ENCODE results near the gene RUNX2.
A peak's percentile ranks its signal among the peaks of the same experiment; 100 is the strongest.

The RUNX2 gene

GRCh38 chr6:45654673-45655072, 326.5 kb downstream of the RUNX2 start:
- no peak overlapping the region for H3K4me2 ChIP-seq
- no peaks in the 10 kb centered on the region for H4K20me1 ChIP-seq (ENCODE audit: insufficient read depth)
- no peak overlapping the region for H2AFZ ChIP-seq (ENCODE audit: low read depth)
- H3K79me2 ChIP-seq (ENCODE audit: insufficient read depth, low read depth) = no peaks in the 10 kb centered on the region
- no peaks in the 10 kb centered on the region for H3K27me3 ChIP-seq (ENCODE audit: insufficient read depth, low read depth)
- TF ChIP-seq CTCF (conservative IDR thresholded peaks at IDR 0.05; ENCODE audit: low read depth, low read length) = no peak
- no peak overlapping the region for H3K4me3 ChIP-seq (IDR thresholded peaks at IDR 0.05; ENCODE audit: insufficient read depth, low read depth, low read length)
- no peak overlapping the region for H3K27ac ChIP-seq
- no peaks in the 10 kb centered on the region; the same call in 1 of the 2 replicates for H3K36me3 ChIP-seq (ENCODE audit: insufficient read depth)
- no peak overlapping the region for H3K9ac ChIP-seq
- peaks cover 34% of the 10 kb centered on the region for H3K4me1 ChIP-seq (ENCODE audit: low read depth, poor library complexity, severe bottlenecking)

DNA sequence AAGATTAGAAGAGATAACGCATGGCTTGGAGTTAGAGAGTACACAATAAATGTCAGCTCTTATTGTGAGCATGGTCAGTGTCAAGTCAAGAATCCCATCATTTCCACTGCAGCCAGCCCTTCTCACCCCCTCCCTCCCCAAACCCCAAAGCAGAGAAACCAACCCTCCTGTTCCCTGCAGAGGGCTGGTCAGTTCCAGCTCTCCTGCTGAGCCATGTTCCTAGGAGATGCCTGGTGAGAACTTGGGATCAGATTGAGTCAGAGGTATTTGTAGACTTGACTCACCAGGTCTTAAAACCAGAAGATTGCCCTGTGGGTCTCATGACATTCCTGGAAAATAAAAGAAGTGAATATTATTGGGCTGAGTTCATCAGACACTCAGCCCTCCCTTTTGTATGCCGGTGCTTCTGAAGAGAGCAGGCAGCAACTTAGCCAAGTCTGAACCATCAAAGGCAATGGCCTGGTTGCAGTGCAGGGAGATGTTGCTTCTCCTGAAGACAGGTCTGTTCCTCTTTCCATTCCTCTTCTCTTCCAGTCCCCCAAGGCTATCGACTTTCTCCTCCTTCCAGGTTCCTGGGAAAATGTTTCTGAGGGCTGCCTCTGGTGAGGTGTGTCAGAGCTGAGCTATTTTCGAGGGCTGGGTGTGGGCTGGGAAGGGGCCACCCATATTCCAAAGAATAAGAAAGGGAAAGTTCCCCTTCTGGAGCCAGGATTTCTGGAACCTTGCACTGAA, 327.8 kb downstream of the RUNX2 start:
- Histone ChIP-seq H3K27ac (no peak overlapping the region), H2AFZ (ENCODE audit: low read depth) (no peak overlapping the region), H3K4me1 (ENCODE audit: low read depth, poor library complexity, severe bottlenecking) (peaks cover 43% of the 10 kb centered on the region), H3K79me2 (ENCODE audit: insufficient read depth, low read depth) (no peaks in the 10 kb centered on the region), H3K27me3 (ENCODE audit: insufficient read depth, low read depth) (no peaks in the 10 kb centered on the region), H3K4me3 (IDR thresholded peaks at IDR 0.05; ENCODE audit: insufficient read depth, low read depth, low read length) (no peak overlapping the region), H4K20me1 (ENCODE audit: insufficient read depth) (no peaks in the 10 kb centered on the region), H3K9ac (no peak overlapping the region), H3K4me2 (no peak overlapping the region), H3K36me3 (ENCODE audit: insufficient read depth) (no peaks in the 10 kb centered on the region; the same call in 1 of the 2 replicates)
- no peak for TF ChIP-seq CTCF (conservative IDR thresholded peaks at IDR 0.05; ENCODE audit: low read depth, low read length)

DNA sequence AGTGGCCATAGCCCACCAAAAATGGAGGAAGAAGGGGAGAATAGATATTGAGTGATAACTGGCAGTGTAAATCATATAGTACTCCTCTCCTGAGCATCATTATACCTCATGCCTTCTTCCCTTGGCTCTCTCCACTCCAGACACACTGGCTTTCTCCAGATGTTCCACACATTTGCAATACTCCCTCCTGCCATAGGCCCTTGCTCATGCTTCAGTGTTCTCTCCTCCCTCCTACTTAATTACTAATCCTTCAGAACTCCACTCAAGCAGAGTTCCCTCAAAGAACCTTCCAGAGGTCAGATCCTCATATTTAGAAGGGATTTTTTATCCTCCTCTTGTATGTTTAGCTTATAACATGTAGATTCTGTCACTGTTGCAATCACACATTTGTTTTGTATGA, 329.1 kb downstream of the RUNX2 start:
- no peak for TF ChIP-seq CTCF (conservative IDR thresholded peaks at IDR 0.05; ENCODE audit: low read depth, low read length)
- no peaks in the 10 kb centered on the region for H4K20me1 ChIP-seq (ENCODE audit: insufficient read depth)
- H2AFZ ChIP-seq (ENCODE audit: low read depth) = no peak overlapping the region
- no peaks in the 10 kb centered on the region for H3K27me3 ChIP-seq (ENCODE audit: insufficient read depth, low read depth)
- H3K27ac ChIP-seq = no peak overlapping the region
- no peak overlapping the region for H3K4me2 ChIP-seq
- no peaks in the 10 kb centered on the region for H3K79me2 ChIP-seq (ENCODE audit: insufficient read depth, low read depth)
- no peaks in the 10 kb centered on the region; the same call in 1 of the 2 replicates for H3K36me3 ChIP-seq (ENCODE audit: insufficient read depth)
- no peak overlapping the region for H3K4me3 ChIP-seq (IDR thresholded peaks at IDR 0.05; ENCODE audit: insufficient read depth, low read depth, low read length)
- H3K9ac ChIP-seq = no peak overlapping the region
- H3K4me1 ChIP-seq (ENCODE audit: low read depth, poor library complexity, severe bottlenecking) = peaks cover 43% of the 10 kb centered on the region

DNA sequence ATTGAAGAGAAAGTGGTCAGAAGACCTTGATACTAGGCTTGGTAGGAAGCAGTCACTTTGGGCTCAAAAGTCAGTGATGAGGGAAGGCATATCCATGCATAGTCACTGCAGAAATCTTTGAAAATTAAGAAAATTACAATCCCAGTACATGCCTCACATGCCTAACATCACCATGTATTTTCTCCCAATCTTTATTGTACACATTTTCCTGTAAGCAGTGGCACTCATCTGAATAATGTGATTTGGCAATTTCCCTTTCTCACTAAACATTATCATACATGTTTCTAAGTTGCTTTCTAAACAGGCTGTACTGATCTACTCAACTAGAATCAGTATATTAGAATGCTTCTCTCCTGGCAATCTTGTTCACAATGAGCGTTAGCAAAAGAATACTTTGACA, 330.3 kb downstream of the RUNX2 start:
- no peaks in the 10 kb centered on the region; the same call in 1 of the 2 replicates for H3K36me3 ChIP-seq (ENCODE audit: insufficient read depth)
- H3K27ac ChIP-seq = no peak overlapping the region
- no peak overlapping the region for H3K9ac ChIP-seq
- TF ChIP-seq CTCF (conservative IDR thresholded peaks at IDR 0.05; ENCODE audit: low read depth, low read length) = no peak
- no peaks in the 10 kb centered on the region for H3K27me3 ChIP-seq (ENCODE audit: insufficient read depth, low read depth)
- H3K79me2 ChIP-seq (ENCODE audit: insufficient read depth, low read depth) = no peaks in the 10 kb centered on the region
- H3K4me1 ChIP-seq (ENCODE audit: low read depth, poor library complexity, severe bottlenecking) = peaks cover 43% of the 10 kb centered on the region
- no peaks in the 10 kb centered on the region for H4K20me1 ChIP-seq (ENCODE audit: insufficient read depth)
- no peak overlapping the region for H3K4me3 ChIP-seq (IDR thresholded peaks at IDR 0.05; ENCODE audit: insufficient read depth, low read depth, low read length)
- H2AFZ ChIP-seq (ENCODE audit: low read depth) = no peak overlapping the region
- peak overlapping the region; percentile 35; the same call in 1 of the 2 replicates for H3K4me2 ChIP-seq
